Lower lobe of right lung (tissue), 2 donors: ENCODE data around the gene CCDC85A. TPM values are rescaled to one million over a fixed set of nuclear protein-coding genes. Genes with fewer than 3 reads are reported as not detected.

Experiments used
- ATAC-seq, 2 donors: fragments of 200-7000 bp; cut with Tn5 transposase; one replicate each; pipeline ENCODE4 v1.9.1; 2020 to 2022; ENCODE audit warnings: mild to moderate bottlenecking in 2 of 2, moderate library complexity in 2 of 2
- DNase-seq: peaks from one replicate; pipeline ENCODE4 v3.0.0-alpha.2; 2020
- H3K27ac ChIP-seq: fragments of 200-600 bp; one replicate; pipeline ENCODE4 v1.8.0; 2022
- H3K27me3 ChIP-seq: fragments of 200-600 bp; one replicate; pipeline ENCODE4 v1.8.0; 2022; ENCODE audit warnings: low read depth
- H3K36me3 ChIP-seq: fragments of 200-600 bp; one replicate; pipeline ENCODE4 v1.8.0; 2022; ENCODE audit warnings: mild to moderate bottlenecking
- H3K4me1 ChIP-seq: fragments of 200-600 bp; one replicate; pipeline ENCODE4 v1.8.0; 2022
- H3K4me3 ChIP-seq: fragments of 200-600 bp; one replicate; pipeline ENCODE4 v1.8.0; 2022; ENCODE audit warnings: mild to moderate bottlenecking
- H3K9me3 ChIP-seq: fragments of 200-600 bp; one replicate; pipeline ENCODE4 v1.8.0; 2022
- CTCF ChIP-seq: fragments of 200-600 bp; IDR thresholded peaks from one replicate; pipeline ENCODE4 v1.8.0; 2022; ENCODE audit warnings: antibody characterized with exemption, mild to moderate bottlenecking
- intact Hi-C: fragments of 100-400 bp; cut with DNase I; formaldehyde crosslinking; loops from one replicate; pipeline ENCODE4 v1.11.0; 2022
- total RNA-seq: library from RNA; stranded (reverse); fragmentation: NEBNext Ultra II Directional; extraction: Animal tissue kit (Norgen Biotek cat#: 25700); gene quantifications from one replicate; pipeline ENCODE4 v1.2.1, GENCODE V29; 2021
- donor health status: DM: no; HTN: yes; CAD: no; lungs with severe emphysema.

The CCDC85A gene
- total RNA-seq, 1 donor from 2014 or later: 17.0 TPM

GRCh38 chr2:56175779-56176178, 8.0 kb upstream of the CCDC85A start:
- no peaks in the 10 kb centered on the region for H3K9me3 ChIP-seq
- ATAC-seq (no peak), DNase-seq (no peak)
- H3K36me3 ChIP-seq: no peaks in the 10 kb centered on the region
- peaks cover 4% of the 10 kb centered on the region for H3K27me3 ChIP-seq
- intact Hi-C loops: no loop called here
- H3K27ac ChIP-seq: no peak overlapping the region
- no peaks in the 10 kb centered on the region for H3K4me1 ChIP-seq
- H3K4me3 ChIP-seq: no peak overlapping the region
- TF ChIP-seq CTCF: no peak

GRCh38 chr2:56177420-56178220, 6.2 kb upstream of the CCDC85A start:
- ATAC-seq (no peak), DNase-seq (no peak)
- Histone ChIP-seq H3K27me3 (peaks cover 10% of the 10 kb centered on the region), H3K9me3 (no peaks in the 10 kb centered on the region), H3K27ac (no peak overlapping the region), H3K36me3 (no peaks in the 10 kb centered on the region), H3K4me1 (no peaks in the 10 kb centered on the region), H3K4me3 (no peak overlapping the region)
- intact Hi-C loops: no loop called here
- TF ChIP-seq CTCF: no peak

- no peak for DNase-seq
- no peak overlapping the region for H3K27ac ChIP-seq
- H3K4me3 ChIP-seq: no peak overlapping the region
- ATAC-seq: no peak
- no peaks in the 10 kb centered on the region for H3K36me3 ChIP-seq
- no peaks in the 10 kb centered on the region for H3K4me1 ChIP-seq
- H3K27me3 ChIP-seq: peaks cover 19% of the 10 kb centered on the region
- intact Hi-C loops: no loop called here
- H3K9me3 ChIP-seq: no peaks in the 10 kb centered on the region
- no peak for TF ChIP-seq CTCF
These were observed 3.9 kb upstream of the CCDC85A start for GRCh38 chr2:56179931-56180330.

GRCh38 chr2:56182420-56182819, 1.4 kb upstream of the CCDC85A start:
- Histone ChIP-seq H3K27me3 (peaks cover 28% of the 10 kb centered on the region), H3K36me3 (no peaks in the 10 kb centered on the region), H3K4me1 (peaks cover 16% of the 10 kb centered on the region), H3K4me3 (no peak overlapping the region), H3K9me3 (no peaks in the 10 kb centered on the region), H3K27ac (no peak overlapping the region)
- intact Hi-C loops: no loop called here
- no peak for DNase-seq
- ATAC-seq: no peak
- TF ChIP-seq CTCF: no peak

GRCh38 chr2:56184500-56185011, 766 bp downstream of the CCDC85A start:
- TF ChIP-seq CTCF: no peak
- peak overlapping the region; percentile 75 for H3K4me3 ChIP-seq
- H3K9me3 ChIP-seq: no peaks in the 10 kb centered on the region
- no peaks in the 10 kb centered on the region for H3K36me3 ChIP-seq
- H3K27ac ChIP-seq: peak overlapping the region; percentile 79
- ATAC-seq (peak; percentile 29 to 57), DNase-seq (peak; percentile 54)
- H3K4me1 ChIP-seq: peaks cover 16% of the 10 kb centered on the region
- intact Hi-C loops: no loop called here
- H3K27me3 ChIP-seq: peaks cover 25% of the 10 kb centered on the region
